GM23338 (cell line): ENCODE measurements around the gene SMIM14.

Experiments used
- EZH2phosphoT487 ChIP-seq: fragments of 200-600 bp; sonication (generic); IDR thresholded peaks from one replicate; pipeline ENCODE4 v1.8.1; 2018; ENCODE audit warnings: antibody characterized with exemption; ENCODE audit not compliant: unreplicated experiment
- TF ChIP-seq, protein P1 (sequence below), 2 experiments: fragments of 200-600 bp in 1 of 2; sonication (generic) in 1 of 2; conservative IDR thresholded peaks; 2 replicates each; pipeline versions ENCODE4 v1.5.1 to v1.6.1; 2016 to 2017; ENCODE audit warnings: antibody characterized with exemption in 2 of 2, low read depth in 2 of 2, mild to moderate bottlenecking in 2 of 2, moderate library complexity in 1 of 2

DNA sequence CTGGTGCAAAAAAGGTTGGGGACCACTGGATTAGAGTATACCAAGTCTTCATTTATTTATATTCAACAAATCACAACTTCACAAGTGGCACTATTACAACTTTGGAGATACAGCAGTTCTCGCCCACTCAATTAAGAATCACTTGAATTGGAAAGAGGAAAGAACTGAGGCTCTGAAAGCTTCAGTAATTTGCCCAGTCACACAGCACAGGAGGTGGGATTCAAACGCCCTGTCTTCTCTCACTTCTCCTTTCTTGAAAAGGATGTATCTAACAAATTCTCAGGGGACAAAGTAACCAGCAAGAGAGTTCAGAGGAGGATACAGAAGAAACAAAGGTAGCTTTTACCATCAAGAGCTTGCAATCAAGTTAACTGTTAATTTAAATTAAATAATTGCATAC is 12.4 kb downstream of the SMIM14 start:
- TF ChIP-seq, protein P1, sequence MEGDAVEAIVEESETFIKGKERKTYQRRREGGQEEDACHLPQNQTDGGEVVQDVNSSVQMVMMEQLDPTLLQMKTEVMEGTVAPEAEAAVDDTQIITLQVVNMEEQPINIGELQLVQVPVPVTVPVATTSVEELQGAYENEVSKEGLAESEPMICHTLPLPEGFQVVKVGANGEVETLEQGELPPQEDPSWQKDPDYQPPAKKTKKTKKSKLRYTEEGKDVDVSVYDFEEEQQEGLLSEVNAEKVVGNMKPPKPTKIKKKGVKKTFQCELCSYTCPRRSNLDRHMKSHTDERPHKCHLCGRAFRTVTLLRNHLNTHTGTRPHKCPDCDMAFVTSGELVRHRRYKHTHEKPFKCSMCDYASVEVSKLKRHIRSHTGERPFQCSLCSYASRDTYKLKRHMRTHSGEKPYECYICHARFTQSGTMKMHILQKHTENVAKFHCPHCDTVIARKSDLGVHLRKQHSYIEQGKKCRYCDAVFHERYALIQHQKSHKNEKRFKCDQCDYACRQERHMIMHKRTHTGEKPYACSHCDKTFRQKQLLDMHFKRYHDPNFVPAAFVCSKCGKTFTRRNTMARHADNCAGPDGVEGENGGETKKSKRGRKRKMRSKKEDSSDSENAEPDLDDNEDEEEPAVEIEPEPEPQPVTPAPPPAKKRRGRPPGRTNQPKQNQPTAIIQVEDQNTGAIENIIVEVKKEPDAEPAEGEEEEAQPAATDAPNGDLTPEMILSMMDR (conservative IDR thresholded peaks at IDR 0.05; ENCODE audit: low read depth in 2 of 2): no peak
- TF ChIP-seq EZH2phosphoT487: no peak
